Endothelial cell of hepatic sinusoid (primary cell): ENCODE measurements around the gene ZSWIM5.
"Not testable (repeated sequence)": the region's sequence is repeated elsewhere in the genome, so short reads cannot be mapped to it uniquely, and the experiment has no call there.

ENCODE experiments used
- in situ Hi-C: cut with HindIII; loops from 2 replicates; pipeline ENCODE4 v1.10.0; 2017; ENCODE audit warnings: low sequenced_read_pairs

Gene ZSWIM5

GRCh38 chr1:45148209-45148825 is 58.1 kb downstream of the ZSWIM5 start:
- in situ Hi-C loops: no loop called here

DNA sequence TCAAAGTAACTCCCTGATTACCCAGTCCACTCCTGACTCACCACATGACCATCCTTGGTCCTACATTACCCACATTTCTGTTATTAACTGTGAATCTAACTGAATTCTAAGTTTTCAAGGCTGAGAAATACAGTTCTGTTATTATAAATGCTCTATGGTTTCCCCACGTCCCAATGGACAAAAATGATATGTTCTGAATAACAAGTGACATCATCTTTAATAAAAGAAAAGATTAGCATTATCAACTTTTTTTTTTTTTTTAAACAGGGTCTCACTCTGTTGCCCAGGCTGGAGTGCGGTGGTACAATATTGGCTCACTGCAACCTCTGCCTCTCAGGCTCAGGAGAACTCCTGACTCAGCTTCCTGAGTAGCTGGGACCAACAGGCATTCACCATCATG is 59.6 kb downstream of the ZSWIM5 start:
- in situ Hi-C loops: no loop called here

GRCh38 chr1:45141247-45142003 is 65.0 kb downstream of the ZSWIM5 start:
- in situ Hi-C loops: no loop called here

DNA sequence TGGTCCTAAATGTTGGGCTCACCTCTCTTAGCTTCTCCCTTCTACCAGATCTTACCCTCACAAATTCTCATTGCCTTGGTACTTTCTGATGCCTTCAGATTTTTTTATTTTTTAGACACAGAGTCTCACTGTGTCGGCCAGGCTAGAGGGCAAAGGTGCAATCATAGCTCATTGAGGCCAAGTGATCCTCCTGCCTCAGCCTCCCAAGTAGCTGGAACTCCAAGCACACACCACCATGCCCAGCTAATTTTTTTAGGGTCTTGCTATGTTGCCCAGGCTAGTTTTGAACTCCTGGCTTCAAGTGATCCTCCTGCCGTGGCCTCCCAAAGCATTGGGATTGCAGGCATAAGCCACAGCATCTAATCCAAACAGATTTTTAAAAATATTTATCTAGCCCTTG is 69.4 kb downstream of the ZSWIM5 start:
- in situ Hi-C loops: no loop called here

GRCh38 chr1:45135316-45135715 is 71.1 kb downstream of the ZSWIM5 start:
- in situ Hi-C loops: no loop called here

- in situ Hi-C loops: no loop called here
Measured at GRCh38 chr1:45134461-45134873, 71.9 kb downstream of the ZSWIM5 start.

DNA sequence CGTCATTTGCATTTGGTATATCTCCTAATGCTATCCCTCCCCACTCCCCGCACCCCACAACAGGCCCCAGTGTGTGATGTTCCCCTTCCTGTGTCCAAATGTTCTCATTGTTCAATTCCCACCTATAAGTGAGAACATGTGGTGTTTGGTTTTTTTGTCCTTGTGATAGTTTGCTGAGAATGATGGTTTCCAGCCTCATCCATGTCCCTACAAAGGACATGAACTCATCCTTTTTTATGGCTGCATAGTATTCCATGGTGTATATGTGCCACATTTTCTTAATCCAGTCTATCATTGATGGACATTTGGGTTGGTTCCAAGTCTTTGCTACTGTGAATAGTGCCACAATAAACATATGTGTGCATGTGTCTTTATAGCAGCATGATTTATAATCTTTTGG is 73.7 kb downstream of the ZSWIM5 start:
- in situ Hi-C loops: not testable (repeated sequence)

GRCh38 chr1:45123358-45123757 is 83.0 kb downstream of the ZSWIM5 start:
- in situ Hi-C loops: no loop called here

DNA sequence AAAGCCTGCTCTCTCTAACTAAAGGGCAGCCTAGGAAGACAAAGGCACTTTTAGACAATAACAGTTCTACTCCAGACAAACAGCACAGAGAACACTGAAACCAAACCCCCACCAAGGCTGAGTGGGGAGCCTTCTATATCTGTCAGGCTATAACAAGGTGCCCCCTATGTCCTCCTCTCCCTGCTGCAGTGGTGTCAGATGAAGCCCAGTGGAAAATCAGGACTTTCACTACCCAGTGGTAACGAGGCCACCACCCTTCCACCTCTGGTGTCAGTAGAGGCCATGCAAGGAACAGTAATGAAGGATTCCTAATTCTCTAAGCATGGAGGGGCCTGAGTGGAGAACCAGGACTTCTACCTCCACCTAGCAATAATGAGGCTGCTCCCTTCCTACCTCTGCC is 83.7 kb downstream of the ZSWIM5 start:
- in situ Hi-C loops: no loop called here

DNA sequence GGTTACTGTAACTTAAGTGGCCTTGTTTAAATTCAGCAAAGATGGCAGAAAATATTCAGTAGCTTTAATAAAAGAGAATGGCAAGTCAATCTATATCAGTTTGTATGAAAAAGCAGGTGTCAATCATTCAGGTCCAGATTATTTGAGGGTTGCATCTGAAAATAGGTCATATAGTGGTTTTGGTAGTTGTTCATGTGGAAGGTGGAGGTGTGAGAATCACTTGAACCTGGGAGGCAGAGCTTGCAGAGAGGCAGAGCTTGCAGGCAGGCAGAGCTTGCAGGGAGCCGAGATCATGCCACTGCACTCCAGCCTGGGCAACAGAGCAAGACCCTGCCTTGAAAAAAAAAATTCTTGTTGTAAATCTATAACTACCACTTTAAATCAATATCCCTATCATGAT is 88.6 kb downstream of the ZSWIM5 start:
- in situ Hi-C loops: no loop called here

DNA sequence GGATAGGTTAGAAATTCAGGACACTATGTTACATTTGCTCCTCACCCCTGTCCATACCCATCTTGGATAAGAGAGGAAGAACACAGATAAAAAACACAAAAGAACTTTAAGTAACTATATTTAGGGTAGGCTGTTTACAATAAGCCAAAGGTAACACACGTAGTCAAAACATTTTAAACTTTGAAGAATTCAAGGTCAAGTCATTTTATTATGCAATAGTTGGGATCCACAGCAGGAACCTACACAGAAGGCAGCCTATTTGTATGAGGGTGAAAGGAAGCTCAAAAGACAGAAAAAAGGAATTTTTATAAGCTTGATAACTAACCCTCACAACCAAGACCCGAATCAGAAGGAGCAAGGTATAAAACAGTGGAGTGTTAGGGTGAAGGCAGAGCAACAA is 89.6 kb downstream of the ZSWIM5 start:
- in situ Hi-C loops: no loop called here

DNA sequence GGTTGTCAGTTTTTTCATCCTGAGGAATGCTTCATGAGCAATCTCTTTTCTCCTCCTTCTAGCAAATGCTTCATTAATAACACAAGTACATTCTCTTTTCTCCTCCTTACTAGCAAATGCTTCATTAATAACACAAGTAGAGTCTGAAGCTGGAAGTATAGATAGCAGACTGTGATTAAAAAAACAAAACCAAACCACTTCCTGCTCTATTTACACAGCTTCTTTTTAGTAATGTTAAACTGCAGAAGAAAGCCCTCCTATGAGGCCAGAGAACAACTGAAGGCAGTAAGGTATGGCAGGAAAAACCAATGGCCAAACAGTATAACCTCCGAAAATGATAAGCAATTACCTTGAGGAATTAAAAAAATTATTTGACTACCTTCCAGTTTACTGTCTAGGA is 90.1 kb downstream of the ZSWIM5 start:
- in situ Hi-C loops: no loop called here

GRCh38 chr1:45115198-45115597 is 91.2 kb downstream of the ZSWIM5 start:
- in situ Hi-C loops: not testable (repeated sequence)

GRCh38 chr1:45112661-45113060 is 93.7 kb downstream of the ZSWIM5 start:
- in situ Hi-C loops: no loop called here

DNA sequence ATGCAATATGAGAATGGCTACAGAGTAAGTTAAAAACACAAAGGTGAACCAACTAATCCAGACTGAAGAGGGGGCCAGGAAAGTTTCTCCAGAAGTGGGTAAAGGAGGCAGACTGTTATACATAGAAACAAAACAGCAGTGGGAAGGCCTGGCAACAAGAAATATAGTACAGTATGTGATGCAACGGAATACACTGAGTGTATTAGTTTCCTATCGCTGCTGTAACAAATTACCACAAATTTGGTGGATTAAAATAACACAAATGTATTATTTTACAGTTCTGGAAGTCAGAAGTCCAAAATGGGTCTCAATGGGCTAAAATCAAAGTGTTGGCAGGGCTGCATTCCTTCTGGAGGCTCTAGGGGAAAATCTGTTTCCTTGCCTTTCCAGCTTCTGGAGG is 95.2 kb downstream of the ZSWIM5 start:
- in situ Hi-C loops: no loop called here

- in situ Hi-C loops: no loop called here
Measured at GRCh38 chr1:45107782-45108181, 98.6 kb downstream of the ZSWIM5 start.

- in situ Hi-C loops: not testable (repeated sequence)
Measured at GRCh38 chr1:45106864-45107263, 99.5 kb downstream of the ZSWIM5 start.

DNA sequence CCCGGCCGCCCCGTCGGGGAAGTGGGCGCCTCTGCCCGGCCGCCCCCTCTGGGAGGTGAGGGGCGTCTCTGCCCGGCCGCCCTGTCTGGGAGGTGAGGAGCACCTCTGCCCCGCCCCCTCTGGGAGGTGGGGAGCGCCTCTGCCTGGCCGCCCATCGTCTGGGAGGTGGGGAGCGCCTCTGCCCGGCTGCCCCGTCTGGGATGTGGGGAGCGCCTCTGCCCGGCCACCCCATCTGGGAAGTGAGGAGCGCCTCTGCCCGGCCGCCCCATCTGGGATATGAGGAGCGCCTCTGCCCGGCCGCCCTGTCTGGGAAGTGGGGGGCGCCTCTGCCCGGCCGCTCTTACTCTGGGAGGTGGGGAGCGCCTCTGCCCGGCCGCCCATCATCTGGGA is 100.3 kb downstream of the ZSWIM5 start:
- in situ Hi-C loops: not testable (repeated sequence)

DNA sequence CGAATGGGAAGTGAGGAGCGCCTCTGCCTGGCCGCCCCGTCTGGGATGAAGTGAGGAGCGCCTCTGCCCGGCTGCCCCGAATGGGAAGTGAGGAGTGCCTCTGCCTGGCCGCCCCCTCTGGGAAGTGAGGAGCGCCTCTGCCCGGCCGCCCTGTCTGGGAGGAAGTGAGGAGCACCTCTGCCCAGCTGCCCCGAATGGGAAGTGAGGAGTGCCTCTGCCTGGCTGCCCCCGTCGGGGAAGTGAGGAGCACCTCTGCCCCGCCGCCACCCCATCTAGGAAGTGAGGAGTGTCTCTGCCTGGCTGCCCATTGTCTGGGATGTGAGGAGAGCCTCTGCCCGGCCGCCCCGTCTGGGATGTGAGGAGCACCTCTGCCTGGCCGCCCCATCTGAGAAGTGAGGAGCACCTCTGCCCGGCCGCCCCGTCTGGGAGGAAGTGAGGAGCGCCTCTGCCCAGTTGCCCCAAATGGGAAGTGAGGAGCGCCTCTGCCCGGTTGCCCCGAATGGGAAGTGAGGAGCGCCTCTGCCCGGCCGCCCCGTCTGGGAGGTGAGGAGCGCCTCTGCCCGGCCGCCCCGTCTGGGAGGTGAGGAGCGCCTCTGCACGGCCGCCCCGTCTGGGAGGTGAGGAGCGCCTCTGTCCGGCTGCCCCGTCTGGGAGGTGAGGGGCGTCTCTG is 100.8 kb downstream of the ZSWIM5 start:
- in situ Hi-C loops: not testable (repeated sequence)

GRCh38 chr1:45103534-45103933 is 102.9 kb downstream of the ZSWIM5 start:
- in situ Hi-C loops: no loop called here

DNA sequence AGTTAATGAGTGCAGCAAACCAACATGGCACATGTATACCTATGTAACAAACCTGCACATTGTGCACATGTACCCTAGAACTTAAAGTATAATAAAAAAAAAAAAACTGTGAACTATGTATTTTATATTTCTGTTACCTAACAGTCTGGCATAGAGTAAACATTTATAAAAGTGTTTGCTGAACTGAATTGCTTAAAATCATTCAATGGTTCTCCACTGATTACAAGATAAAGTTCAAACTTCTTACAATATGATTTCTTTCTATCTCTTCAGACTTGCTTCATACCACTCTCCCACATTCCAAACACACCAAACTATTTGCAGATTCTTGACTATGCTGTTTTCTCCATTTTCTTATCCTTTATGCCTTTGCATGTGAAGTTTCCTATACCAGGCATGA is 104.5 kb downstream of the ZSWIM5 start:
- in situ Hi-C loops: no loop called here

GRCh38 chr1:45101528-45101927 is 104.9 kb downstream of the ZSWIM5 start:
- in situ Hi-C loops: not testable (repeated sequence)
